ENCODE measurements around the gene FBLN2.

DNA sequence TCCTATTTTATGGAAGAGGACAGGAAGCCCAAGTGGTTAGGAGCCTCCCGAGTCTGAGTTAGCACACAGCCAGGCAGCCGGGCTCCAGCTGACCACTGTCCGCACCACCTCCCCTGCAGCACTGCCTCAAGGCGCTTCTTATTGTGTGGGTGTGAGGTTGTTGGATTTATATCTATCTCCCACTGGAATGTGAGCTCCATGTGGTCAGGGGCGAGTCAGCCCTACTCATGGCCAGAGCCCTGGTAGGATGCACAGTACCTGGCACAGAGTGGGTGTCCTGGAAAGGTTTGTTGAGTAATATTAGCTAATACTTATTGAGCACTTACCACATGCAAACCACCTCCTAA is 9.7 kb upstream of the FBLN2 start:
- TF ChIP-seq, protein P1, sequence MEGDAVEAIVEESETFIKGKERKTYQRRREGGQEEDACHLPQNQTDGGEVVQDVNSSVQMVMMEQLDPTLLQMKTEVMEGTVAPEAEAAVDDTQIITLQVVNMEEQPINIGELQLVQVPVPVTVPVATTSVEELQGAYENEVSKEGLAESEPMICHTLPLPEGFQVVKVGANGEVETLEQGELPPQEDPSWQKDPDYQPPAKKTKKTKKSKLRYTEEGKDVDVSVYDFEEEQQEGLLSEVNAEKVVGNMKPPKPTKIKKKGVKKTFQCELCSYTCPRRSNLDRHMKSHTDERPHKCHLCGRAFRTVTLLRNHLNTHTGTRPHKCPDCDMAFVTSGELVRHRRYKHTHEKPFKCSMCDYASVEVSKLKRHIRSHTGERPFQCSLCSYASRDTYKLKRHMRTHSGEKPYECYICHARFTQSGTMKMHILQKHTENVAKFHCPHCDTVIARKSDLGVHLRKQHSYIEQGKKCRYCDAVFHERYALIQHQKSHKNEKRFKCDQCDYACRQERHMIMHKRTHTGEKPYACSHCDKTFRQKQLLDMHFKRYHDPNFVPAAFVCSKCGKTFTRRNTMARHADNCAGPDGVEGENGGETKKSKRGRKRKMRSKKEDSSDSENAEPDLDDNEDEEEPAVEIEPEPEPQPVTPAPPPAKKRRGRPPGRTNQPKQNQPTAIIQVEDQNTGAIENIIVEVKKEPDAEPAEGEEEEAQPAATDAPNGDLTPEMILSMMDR (IDR thresholded peaks at IDR 0.05; ENCODE audit: low read depth, low read length): no peak
- TF ChIP-seq EZH2phosphoT487 (IDR thresholded peaks at IDR 0.05; ENCODE audit: low read depth): no peak
